RPMI8226 (cell line): ENCODE measurements around the gene STAT3.
"Not testable (repeated sequence)": the region's sequence is repeated elsewhere in the genome, so short reads cannot be mapped to it uniquely, and the experiment has no call there.

Source experiments
- DNase-seq: peaks from one replicate; pipeline ENCODE4 v3.0.0-alpha.2; 2015

The STAT3 gene

DNA sequence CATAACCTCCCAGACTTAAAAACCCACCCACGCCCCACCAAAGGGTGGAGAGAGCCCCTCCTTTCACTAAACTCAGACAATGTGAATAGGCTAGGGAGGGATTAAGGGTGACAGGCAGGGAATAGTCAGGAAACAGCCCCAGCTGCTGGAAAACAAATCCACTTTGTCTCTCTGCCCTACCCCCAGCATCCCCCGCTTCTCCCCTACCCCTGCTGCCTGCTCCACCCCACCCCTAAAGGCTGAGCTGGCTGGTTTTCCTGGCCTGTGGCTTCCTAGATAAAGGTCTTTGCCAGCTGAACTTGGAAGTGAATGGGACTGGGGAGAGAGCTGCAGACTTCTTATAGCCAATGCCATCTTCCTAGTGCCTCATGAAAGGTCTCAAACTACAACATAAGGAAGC lies 19.8 kb upstream of the STAT3 start:
- no peak for DNase-seq

DNA sequence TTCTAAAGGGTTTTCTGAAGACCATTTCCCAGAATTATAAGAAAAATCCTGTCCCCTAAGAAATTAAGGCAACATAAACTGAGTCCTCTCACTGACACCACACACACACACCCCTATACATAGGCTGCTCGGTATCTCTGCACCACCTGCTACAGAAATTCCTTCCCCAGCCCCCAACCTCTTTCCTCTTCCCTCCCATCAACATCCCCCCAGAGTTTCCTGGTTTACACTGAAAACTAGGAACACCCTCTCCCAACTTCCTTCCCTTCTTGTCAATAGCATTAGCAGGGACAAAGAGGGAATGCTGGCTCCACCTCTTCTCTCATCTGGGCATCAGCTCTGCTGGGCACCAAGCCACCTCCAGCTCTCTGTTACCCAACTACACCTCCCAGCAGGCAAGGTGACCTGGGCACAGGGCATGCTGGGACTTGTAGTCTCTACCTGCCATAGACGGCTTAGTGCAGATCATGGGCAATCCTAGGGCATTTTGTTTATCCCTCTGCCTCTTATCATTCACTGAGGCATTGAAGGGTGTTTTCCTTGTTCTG lies 19.1 kb upstream of the STAT3 start:
- DNase-seq = peak; percentile 79

GRCh38 chr17:42406615-42407288 lies 18.5 kb upstream of the STAT3 start:
- DNase-seq = no peak

DNA sequence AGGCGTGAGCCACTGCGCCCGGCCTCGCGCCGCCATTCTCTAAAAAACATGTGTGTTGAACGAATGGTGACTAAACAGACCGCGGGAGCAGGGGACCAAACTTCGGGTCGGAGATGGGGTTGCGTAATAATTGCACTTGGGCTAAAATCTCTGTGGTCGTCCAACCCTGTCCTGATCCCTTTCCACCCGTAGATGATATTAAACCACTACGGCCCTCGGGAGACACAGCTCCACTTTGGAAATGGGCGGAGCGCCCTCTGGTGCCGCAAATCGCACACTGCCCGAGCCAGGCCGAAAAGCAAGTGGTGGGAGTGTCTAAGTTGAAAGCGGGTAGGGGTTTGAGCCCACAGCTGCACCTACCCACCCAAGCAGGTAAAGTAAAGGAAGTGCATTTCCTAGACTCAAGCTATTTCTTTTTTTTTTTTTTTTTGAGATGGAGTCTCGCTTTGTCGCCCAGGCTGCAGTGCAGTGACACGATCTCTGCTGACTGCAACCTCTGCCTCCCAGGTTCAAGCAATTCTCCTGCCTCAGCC lies 17.8 kb upstream of the STAT3 start:
- DNase-seq = peak; percentile 76

GRCh38 chr17:42405076-42405475 lies 16.8 kb upstream of the STAT3 start:
- DNase-seq = no peak

- no peak for DNase-seq
These were observed 16.2 kb upstream of the STAT3 start for GRCh38 chr17:42404326-42405055.

DNA sequence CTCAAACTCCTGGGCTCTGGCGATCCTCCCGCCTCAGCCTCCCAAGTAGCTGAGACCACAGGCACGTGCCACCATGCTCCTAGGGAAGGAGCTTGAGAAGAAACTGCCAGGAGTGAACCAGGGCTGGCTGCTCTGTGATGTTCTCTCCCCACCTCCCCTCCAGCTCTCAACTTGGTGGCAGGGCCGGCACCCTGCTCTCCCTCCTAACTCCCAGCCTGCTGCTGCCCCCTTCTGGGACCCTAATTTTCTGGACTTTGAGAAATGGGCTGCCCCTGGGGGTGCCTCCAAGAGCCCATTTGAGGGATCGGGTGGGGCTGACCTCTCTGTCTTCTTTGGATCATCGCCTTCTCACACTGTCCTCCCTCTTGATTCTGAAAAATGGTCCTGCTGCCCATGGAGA lies 14.9 kb upstream of the STAT3 start:
- peak; percentile 34 for DNase-seq

GRCh38 chr17:42402117-42402516 lies 13.9 kb upstream of the STAT3 start:
- no peak for DNase-seq

DNA sequence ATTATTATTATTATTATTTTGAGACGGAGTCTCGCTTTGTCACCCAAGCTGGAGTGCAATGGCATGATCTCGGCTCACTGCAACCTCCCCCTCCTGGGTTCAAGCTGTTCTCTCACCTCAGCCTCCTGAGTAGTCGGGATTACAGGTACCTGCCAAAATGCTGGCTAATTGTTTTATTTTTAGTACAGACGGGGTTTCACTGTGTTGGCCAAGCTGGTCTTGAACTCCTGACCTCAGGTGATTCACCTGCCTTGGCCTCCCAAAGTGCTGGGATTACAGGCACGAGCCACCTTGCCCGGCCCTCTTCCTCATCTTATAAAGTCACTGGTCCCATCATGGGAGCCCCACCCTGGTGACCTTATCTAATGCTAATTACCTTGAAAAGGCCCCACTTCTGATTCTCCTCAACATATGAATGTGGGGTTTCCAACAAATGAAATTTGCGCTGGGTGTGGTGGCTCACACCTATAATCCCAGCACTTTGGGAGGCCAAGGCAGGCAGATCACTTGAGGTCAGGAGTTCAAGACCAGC lies 12.7 kb upstream of the STAT3 start:
- DNase-seq = peak; percentile 37

DNA sequence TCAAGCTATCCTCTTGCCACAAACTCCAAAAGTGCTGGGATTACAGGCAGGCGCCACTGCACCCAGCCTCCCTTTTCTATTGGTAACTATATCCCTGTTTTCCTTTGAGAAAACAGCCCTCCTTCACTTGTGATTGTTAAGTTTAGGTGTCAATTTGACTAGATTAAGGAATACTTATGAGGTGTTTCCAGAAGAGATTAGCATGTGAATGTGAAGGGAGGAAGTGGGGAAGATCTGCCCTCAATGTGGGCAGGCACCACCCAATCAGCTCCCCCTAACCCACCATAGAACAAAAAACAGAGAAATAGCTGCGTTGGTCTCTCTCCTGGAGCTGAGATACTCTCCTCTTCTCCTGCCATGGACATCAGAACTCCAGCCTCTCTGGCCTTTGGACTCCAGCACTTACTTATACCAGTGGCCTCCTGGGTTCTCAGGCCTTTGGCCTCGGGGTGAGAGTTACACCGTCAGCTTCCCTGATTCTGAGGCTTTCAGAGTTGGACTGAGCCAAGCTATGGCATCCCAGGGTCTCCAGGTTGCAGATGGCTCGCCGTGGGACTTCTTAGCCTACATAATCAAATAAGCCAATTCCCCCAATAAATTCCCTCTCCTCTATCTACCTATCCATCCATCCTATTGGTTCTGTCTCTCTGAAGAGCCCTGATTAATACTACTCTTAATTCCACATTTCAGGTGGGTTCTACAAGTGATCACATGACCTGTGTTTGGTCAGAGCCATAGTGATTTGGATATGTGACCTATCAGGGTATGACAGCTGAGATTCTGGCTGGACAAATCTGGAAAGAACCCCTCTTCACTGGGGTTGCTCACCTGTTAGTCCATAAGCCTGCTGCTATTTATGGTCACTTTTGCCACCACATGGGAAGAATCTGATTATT lies 12.0 kb upstream of the STAT3 start:
- DNase-seq = no peak

GRCh38 chr17:42399121-42399520 lies 10.9 kb upstream of the STAT3 start:
- DNase-seq = no peak

DNA sequence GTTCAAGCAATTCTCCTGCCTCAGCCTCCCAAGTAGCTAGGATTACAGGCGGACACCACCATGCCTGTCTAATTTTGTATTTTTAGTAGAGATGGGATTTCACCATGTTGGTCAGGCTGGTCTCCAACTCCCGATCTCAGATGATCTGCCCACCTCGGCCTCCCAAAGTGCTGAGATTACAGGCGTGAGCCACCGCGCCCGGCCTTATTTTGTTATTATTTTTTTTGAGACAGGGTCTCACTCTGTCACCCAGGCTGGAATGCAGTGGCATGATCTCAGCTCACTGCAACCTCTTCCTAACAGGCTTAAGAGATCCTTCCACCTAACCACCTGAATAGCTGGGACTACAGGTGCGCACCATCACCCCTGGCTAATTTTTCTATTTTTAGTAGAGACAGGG lies 7.4 kb upstream of the STAT3 start:
- DNase-seq = not testable (repeated sequence)

DNA sequence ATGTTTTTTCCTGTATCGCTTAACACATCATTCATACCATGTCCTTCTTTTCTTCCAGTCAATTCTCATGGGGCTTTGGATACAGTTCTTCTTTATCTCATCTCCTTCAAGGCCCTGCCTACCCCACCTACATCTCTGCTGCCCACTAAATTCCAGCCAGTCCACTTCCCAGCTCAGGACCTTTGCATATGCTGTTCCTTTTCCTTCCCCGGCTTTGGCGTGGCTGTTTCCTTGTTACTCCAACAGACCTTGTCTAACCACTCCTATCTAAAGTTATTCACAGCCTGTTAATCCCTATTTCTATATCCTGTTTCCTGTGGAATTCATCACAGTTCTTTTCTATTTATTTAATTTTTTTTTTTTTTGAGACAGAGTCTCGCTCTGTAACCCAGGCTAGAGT lies 6.6 kb upstream of the STAT3 start:
- no peak for DNase-seq

- no peak for DNase-seq
These were observed 4.6 kb upstream of the STAT3 start for GRCh38 chr17:42392692-42393415.

GRCh38 chr17:42391439-42391838 lies 3.2 kb upstream of the STAT3 start:
- not testable (repeated sequence) for DNase-seq

DNA sequence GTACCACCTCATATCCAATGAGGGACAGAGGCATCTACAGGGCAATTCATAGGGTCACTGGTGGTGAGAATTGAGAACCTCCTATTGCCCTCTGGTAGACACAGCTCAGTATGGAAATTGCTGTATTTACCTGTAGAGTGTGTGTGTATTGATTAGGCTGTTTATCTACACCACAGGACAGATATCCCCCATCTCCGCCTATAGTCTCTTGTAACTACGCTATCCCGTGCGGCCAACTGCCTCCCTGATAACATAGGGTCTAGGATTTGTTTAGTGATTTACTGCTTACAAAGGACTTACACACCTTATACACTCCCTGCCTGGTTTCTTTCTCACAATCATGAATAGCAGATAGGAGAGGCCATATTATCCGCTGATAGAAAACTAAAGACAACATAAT lies 1.7 kb upstream of the STAT3 start:
- DNase-seq = no peak

GRCh38 chr17:42389135-42389417 lies 834 bp upstream of the STAT3 start:
- DNase-seq = no peak

DNA sequence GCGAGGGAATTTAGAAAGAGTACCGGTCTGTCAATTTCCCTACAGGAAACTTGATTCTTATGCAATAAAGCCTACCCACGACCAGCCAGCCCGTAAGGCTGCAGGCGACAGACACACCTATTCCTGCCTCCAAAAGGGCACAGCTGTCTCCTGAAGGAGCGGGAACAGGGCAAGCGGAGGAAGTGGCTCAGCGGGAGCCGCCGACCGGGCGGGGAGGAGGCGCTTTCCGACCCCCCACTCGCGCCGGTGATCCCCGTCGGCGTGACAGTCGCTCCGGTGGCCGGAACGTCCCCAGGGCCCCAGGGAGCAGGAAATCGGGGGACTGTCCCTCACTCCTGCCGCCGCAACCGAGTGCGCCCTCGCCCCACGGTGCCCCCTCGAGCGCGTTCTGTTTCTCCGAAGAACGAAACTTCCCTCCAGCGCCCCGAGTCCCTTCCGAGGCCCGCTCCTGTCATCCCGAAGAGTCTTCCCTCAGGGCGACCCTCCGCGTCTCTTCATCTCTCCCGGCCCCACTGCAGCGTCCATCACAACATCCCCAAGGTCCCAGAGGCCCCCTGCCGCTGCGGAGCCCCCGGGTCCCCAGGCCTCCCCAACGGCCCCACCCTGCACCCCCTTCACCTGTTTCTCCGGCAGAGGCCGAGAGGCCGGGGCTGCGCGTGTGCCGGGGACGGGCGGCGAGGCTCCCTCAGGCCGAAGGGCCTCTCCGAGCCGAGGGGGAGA lies 421 bp downstream of the STAT3 start:
- peak; percentile 33 for DNase-seq

GRCh38 chr17:42386777-42387657 lies 1.2 kb downstream of the STAT3 start:
- peak; percentile 7 for DNase-seq

DNA sequence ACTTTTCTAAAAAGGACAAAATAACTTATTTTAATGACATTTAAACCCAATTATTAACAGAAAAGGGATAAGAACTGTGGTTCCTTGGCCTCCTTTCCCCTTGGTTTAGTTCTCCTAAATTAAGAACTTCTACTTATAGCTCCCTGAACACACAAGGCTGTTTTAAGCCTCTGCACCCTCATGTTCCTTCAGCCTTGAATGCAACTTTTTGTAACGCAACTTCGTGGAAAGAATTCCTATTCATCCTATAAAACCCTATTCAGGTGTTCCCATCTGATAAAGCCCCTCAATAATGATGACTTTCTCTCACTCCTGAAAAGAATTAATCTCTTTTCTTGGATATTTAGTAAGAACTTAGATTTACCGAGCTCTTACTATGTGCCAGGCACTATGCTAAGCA lies 6.3 kb downstream of the STAT3 start:
- no peak for DNase-seq

DNA sequence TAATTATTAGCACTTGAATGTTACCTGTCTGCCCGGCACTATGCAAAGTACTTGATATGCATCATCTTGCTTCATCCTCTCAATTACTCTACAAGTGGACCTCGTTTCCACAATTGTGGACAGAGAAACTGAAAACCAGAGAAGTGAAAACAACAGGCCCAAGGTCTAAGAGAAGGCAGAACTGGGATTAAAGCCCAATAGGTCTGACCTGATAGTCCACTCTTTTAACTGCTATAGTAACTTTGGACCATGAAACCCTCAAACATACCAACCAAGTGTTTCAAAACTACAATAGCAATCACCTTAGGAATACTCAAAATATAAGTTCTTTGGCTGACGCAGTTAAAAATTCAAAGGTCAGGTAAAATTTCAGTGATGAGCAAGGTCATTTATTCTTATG lies 7.3 kb downstream of the STAT3 start:
- DNase-seq = no peak
